Stimulated activated CD8-positive, alpha-beta memory T cell treated with anti-CD3 and anti-CD28 coated beads, Interleukin-2, amount 100 ng/mL, for 48 hours (primary cell): Measurements from ENCODE around the gene PCSK7.

Source experiments
- DNase-seq, 2 donors: peaks; one replicate each; pipeline ENCODE4 v3.0.0-alpha.2; 2020; ENCODE audit warnings: low read depth in 2 of 2

PCSK7 gene

DNA sequence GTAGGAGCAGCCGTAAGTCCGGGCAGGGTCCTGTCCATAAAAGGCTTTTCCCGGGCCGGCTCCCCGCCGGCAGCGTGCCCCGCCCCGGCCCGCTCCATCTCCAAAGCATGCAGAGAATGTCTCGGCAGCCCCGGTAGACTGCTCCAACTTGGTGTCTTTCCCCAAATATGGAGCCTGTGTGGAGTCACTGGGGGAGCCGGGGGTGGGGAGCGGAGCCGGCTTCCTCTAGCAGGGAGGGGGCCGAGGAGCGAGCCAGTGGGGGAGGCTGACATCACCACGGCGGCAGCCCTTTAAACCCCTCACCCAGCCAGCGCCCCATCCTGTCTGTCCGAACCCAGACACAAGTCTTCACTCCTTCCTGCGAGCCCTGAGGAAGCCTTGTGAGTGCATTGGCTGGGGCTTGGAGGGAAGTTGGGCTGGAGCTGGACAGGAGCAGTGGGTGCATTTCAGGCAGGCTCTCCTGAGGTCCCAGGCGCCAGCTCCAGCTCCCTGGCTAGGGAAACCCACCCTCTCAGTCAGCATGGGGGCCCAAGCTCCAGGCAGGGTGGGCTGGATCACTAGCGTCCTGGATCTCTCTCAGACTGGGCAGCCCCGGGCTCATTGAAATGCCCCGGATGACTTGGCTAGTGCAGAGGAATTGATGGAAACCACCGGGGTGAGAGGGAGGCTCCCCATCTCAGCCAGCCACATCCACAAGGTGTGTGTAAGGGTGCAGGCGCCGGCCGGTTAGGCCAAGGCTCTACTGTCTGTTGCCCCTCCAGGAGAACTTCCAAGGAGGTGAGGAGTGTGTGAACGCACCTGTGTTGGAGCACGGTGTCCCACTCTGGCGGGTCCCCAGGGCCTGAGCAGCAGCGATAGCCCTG, 32.6 kb downstream of the PCSK7 start, which contains the start of gene TAGLN:
TSS of gene TAGLN (plus strand) at position 318 of the 863 bp plus-strand sequence. CDS start 3,644 bp downstream, outside the sequence.
- DNase-seq: no peak

- no peak for DNase-seq
These were observed 33.3 kb downstream of the PCSK7 start for GRCh38 chr11:117198613-117199012.

DNA sequence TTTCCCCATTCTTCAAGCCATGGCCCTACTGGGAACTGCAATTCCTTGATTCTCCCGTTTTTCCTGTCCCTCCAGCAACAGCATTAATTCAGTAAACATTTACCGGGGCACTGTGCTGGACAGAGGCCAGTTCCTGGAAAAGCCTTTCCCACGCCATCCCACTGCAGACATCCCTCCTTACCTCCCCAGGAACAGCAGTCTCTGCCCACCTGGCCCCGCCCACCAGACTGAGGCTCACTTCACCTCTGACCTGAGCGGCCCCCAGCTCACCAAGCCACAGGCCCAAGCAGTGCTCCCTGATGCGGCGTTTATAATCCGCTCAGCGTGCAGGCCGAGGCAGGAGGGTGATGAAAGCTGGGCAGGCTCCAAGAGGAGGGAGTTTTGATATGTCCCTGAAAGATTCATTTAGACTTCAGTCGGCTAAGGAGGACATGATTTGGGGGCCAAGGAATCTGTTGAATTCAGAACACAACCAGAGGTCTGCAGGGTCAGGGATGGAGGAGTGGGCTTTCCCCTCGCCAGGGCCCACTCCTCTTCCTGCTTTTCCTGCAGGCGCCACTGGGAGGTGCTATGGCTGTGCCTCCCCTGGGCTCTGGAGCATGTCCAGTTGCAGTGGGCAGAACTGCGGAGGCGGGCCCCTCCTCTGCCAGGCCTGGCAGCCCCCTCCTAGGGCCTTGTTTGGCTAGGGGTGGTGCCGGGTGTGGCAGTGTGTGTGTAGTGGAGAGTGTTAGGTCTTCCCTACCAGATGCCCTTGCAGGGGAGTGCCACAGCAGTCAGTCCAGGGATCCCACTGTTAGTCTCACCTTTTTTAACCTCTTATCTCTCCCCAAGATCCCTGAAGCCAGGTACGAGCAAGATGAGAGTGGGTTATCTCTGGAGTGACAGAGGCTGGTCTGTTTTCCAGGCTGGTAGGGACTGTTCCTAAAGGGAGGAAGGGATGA, 34.1 kb downstream of the PCSK7 start:
- no peak for DNase-seq

- DNase-seq: no peak
These were observed 34.9 kb downstream of the PCSK7 start for GRCh38 chr11:117197006-117197405.

GRCh38 chr11:117195761-117196160, 36.1 kb downstream of the PCSK7 start:
- no peak for DNase-seq

GRCh38 chr11:117195258-117195657, 36.6 kb downstream of the PCSK7 start:
- no peak for DNase-seq

DNA sequence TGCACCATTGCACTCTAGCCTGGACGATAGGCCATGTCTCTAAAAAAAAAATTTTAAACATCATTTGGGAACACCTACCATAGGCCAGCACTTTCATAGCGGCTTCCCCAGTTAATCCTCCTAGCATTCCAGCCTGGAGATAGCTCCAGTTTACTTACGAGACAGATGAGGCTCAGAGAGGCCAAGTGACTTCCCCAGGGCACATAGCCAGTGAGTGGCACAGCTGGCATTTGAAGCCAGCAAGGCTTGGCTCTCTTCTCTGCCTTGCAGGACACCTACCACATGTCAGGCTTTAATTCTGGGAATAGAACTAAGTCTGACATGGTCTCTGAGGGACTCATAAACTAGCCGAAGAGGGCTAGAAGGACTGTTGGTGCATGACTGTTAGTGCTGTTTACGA, 37.6 kb downstream of the PCSK7 start:
- no peak for DNase-seq

DNA sequence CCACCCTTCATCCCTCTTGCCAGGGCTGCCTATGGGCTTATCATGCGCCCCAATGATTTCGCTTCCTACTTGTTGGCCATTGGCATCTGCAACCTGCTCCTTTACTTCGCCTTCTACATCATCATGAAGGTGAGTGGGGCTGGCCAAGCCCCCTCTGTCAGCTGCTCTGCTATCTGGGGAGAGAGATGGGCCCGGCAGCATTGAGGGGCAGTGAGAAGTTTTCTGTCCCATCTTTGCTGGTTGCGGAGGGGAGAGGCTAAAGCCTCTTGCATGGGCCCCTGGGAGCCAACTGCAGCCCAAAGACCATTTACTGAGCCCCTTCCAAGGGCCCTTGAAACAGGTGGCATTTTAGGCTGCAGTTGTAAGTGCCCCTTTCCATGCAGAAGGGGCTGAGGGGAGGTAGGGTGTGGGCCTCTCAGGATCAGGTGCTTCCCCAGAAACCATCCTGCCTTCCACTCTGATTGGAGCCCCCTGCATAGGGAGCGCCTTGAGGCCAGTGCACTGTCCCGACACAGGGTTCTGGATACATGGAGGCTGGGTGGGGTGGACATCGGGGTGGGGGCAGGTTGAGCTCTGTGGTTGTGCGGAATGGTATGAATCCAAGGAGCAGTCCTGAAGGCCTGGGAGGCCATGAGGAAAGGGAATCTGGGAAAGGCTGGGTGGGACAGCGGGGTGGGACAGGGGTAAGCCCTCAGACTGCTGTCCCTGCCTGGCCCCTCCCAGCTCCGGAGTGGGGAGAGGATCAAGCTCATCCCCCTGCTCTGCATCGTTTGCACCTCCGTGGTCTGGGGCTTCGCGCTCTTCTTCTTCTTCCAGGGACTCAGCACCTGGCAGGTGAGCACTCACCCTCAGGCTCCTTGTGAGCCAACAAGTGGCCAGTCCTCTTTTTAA, 38.5 kb downstream of the PCSK7 start:
- no peak for DNase-seq

GRCh38 chr11:117192401-117192875, 39.4 kb downstream of the PCSK7 start:
- DNase-seq: no peak

- DNase-seq: no peak
These were observed 40.0 kb downstream of the PCSK7 start for GRCh38 chr11:117191680-117192400.

- DNase-seq: no peak
These were observed 41.8 kb downstream of the PCSK7 start for GRCh38 chr11:117189941-117190544.

GRCh38 chr11:117189191-117189940, 42.5 kb downstream of the PCSK7 start:
- DNase-seq: no peak

DNA sequence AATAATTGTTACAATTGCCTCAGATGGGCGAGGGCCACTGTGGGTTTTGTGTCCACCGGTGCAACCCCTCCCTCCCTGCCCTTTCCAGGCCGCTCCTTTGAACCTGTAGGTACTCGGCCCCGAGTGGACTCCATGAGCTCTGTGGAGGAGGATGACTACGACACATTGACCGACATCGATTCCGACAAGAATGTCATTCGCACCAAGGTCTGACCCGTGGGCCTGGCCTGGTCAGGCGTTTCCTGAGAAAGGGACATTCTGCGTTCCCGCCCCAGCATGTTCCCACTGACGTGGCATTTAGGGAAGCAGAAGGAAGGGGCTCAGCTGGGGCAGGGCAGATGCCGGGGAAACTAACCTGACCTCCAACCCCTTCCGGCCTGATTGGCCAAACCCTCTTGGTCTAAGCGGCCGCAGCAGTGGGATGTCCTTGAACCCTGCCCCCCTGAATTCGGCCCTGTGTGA, 43.2 kb downstream of the PCSK7 start:
- no peak for DNase-seq

GRCh38 chr11:117187799-117188481, 43.9 kb downstream of the PCSK7 start:
- no peak for DNase-seq

DNA sequence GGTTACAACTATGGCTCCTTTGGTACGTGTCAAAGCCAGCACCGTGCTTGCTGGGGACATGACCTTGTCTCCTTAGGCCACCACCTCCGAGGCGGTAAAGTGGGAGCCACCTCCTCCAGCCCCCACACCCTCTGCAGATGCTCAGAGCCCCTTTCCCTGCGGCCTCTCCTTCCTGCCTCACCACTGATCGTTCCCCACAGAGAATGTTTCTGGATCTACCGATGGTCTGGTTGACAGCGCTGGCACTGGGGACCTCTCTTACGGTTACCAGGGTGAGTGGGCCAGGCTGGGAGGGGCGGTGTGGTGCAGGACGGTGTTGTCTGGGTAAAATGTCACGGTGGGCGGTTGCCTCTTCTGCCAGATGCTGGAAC, 44.5 kb downstream of the PCSK7 start:
- no peak for DNase-seq

DNA sequence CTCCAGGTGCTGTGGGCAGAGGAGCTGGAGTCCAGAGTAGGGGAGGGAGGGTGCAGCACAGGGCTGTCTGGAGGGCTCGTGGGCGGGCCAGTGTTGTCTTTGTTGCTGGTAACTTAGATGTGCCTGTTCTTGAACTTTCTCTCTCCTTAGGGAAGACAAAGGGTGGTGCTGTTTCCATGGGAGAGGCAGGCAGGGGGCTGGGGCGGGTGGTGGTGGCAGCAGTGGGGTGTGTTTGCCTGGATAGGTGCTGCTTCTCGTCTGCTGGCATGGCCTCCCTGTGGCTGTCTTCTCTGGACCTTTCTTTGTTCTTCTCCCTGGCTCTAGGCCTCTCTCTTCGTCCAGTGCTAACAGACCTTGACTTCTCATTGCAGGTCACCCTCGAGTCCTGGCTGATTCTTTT, 44.9 kb downstream of the PCSK7 start:
- no peak for DNase-seq

DNA sequence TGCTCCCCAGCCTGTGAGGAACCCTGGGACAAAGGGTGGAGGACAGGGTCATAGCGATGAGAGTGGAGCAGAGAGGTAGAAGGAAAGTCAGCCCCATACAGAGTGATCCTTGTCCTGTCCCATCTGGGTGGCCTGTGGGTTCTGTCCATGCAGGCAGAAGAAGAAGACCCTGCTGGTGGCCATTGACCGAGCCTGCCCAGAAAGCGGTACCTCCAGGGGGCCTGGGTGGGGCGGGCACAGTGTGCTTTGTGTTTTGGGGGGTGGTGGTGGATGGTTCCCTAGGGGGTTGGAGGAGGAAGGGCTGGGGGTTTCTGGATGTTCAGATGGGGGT, 45.5 kb downstream of the PCSK7 start:
- no peak for DNase-seq

DNA sequence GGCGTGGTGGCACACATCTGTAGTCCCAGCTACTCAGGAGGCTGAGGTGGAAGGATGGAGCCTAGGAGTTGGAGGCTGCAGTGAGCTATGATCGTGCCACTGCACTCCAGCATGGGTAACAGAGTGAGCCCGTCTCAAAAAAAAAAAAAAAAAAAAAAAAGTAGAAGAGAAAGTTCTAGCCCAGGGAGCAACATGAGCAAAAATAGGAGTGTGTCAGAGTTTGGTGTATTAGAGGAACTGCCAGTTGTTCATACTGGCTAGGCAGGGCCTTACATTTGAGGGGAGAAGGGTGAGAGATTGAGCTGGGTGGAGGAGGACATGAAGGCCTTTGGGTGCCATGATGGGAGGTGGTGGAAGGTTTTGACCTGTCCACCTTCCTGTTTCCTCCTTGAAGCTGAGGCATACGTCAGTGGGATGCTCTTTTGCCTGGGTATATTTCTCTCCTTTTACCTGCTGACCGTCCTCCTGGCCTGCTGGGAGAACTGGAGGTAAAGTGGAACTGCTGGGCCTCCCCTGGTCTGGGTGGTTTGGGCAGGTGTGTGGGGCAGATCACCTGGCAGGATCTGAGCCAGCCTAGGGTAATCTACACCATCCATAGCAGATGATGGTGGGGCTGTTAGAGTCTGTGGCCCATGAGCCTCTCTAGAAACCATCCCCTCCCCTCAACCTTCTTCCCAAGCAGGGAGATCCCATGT, 46.0 kb downstream of the PCSK7 start:
- no peak for DNase-seq
